Endothelial cell of umbilical vein (primary cell): Measurements from ENCODE around the gene PACSIN2. TPM values are rescaled to one million over a fixed set of nuclear protein-coding genes. Genes with fewer than 3 reads are reported as not detected.

Source experiments
- BruUV-seq: library from RNA; stranded (reverse); fragments of 400-500 nt; replicated peaks from 2 replicates; lab custom pipeline; 2021; lab: Mats Ljungman, UMichigan
- CTCF ChIA-PET: fragments of 300-600, 350-600 bp; sonication (Branson Sonifier 250); formaldehyde crosslinking; loops from one replicate; lab custom pipeline; 2021; ENCODE audit warnings: antibody characterized with exemption, inconsistent platforms; lab: Charles Lee
- POLR2A ChIA-PET: fragments of 300-600, 350-600 bp; sonication (Branson Sonifier 250); formaldehyde crosslinking; loops from one replicate; lab custom pipeline; 2021; ENCODE audit warnings: antibody characterized with exemption, inconsistent platforms; lab: Charles Lee
- DNase-seq: peaks from one replicate; pipeline ENCODE4 v3.0.0-alpha.2; 2011; ENCODE audit warnings: low read depth, low spot score
- FAIRE-seq: peaks from 2 replicates; lab custom pipeline; 2011; peaks lifted over from hg19 to GRCh38; lab: Jason Lieb, UNC
- H2AFZ ChIP-seq: 2 replicates; pipeline ENCODE4 v1.6.0; 2012; ENCODE audit warnings: low read depth, low read length, control low read depth, inconsistent platforms
- H3K27ac ChIP-seq: 2 replicates; pipeline ENCODE4 v1.5.1; 2011; ENCODE audit warnings: low read depth, mild to moderate bottlenecking, control low read depth, low read length, moderate library complexity; ENCODE audit not compliant: insufficient read depth
- H3K27me3 ChIP-seq, 2 experiments: 2 replicates each; pipeline versions ENCODE4 v1.6.0 to v1.6.1; 2011; ENCODE audit warnings: low read length in 2 of 2, mixed read lengths in 1 of 2; ENCODE audit not compliant: control insufficient read depth in 2 of 2, insufficient read depth in 2 of 2
- H3K36me3 ChIP-seq, 2 experiments: 2 replicates in 1 of 2; 3 replicates in 1 of 2; pipeline ENCODE4 v1.5.1; 2011; ENCODE audit warnings: low read length in 2 of 2, mild to moderate bottlenecking in 1 of 2, moderate library complexity in 1 of 2; ENCODE audit not compliant: control insufficient read depth in 2 of 2, insufficient read depth in 2 of 2; ENCODE audit errors: extremely low read depth in 1 of 2
- H3K4me1 ChIP-seq: 3 replicates; pipeline ENCODE4 v1.5.1; 2011; ENCODE audit warnings: mild to moderate bottlenecking, low read length; ENCODE audit not compliant: control insufficient read depth, insufficient read depth; ENCODE audit errors: extremely low read depth
- H3K4me2 ChIP-seq: 2 replicates; pipeline ENCODE4 v1.6.1; 2011; ENCODE audit warnings: low read length, control low read depth, mixed read lengths; ENCODE audit not compliant: insufficient read depth
- H3K4me3 ChIP-seq, 3 experiments: fragments of 200-600 bp in 1 of 3; sonication (generic), shearing (Covaris generic) in 1 of 3; replicated peaks in 1 of 3; 2 replicates each; pipeline ENCODE4 v1.5.1; 2011 to 2016; ENCODE audit warnings: control low read depth in 3 of 3, low read length in 3 of 3, mild to moderate bottlenecking in 2 of 3, inconsistent platforms in 1 of 3, low read depth in 1 of 3, moderate library complexity in 1 of 3; ENCODE audit not compliant: insufficient read depth in 1 of 3
- H3K79me2 ChIP-seq: 2 replicates; pipeline ENCODE4 v1.6.0; 2012; ENCODE audit warnings: low read length, inconsistent platforms; ENCODE audit not compliant: control insufficient read depth, insufficient read depth
- H3K9ac ChIP-seq: replicated peaks from 2 replicates; pipeline ENCODE3; 2011; ENCODE audit warnings: low read length, control low read depth; ENCODE audit not compliant: insufficient read depth; ENCODE audit errors: extremely low read depth
- H3K9me1 ChIP-seq: replicated peaks from 3 replicates; pipeline ENCODE4 v1.6.0; 2011; ENCODE audit warnings: mild to moderate bottlenecking, low read length; ENCODE audit not compliant: control insufficient read depth, insufficient read depth; ENCODE audit errors: extremely low read depth
- H3K9me3 ChIP-seq: replicated peaks from 2 replicates; pipeline ENCODE4 v1.5.1; 2012; ENCODE audit warnings: low read length, inconsistent platforms; ENCODE audit not compliant: control insufficient read depth, insufficient read depth
- H4K20me1 ChIP-seq: replicated peaks from 2 replicates; pipeline ENCODE3; 2011; ENCODE audit warnings: mild to moderate bottlenecking, low read length; ENCODE audit not compliant: control insufficient read depth, insufficient read depth; ENCODE audit errors: extremely low read depth
- CTCF ChIP-seq, 2 donors: IDR thresholded peaks; 1 replicate in 1 of 2; 2 replicates in 1 of 2; pipeline ENCODE4 v1.5.1; 2011; ENCODE audit warnings: low read length in 2 of 2, mild to moderate bottlenecking in 2 of 2, moderate library complexity in 2 of 2, control low read depth in 1 of 2, inconsistent platforms in 1 of 2, low read depth in 1 of 2; ENCODE audit not compliant: insufficient read depth in 1 of 2; ENCODE audit errors: extremely low read depth in 1 of 2
- EZH2 ChIP-seq: IDR thresholded peaks from 2 replicates; pipeline ENCODE4 v1.6.1; 2012; ENCODE audit warnings: borderline replicate concordance, low read depth, mild to moderate bottlenecking, moderate library complexity, low read length, inconsistent platforms; ENCODE audit not compliant: severe bottlenecking
- FOS ChIP-seq: IDR thresholded peaks from 2 replicates; pipeline ENCODE4 v1.6.1; 2011; ENCODE audit warnings: mild to moderate bottlenecking, low read length, moderate library complexity, borderline replicate concordance; ENCODE audit not compliant: insufficient read depth
- GATA2 ChIP-seq: IDR thresholded peaks from 2 replicates; pipeline ENCODE4 v1.7.0; 2011; ENCODE audit warnings: low read depth, mild to moderate bottlenecking, moderate library complexity, mixed read lengths, low read length; ENCODE audit not compliant: insufficient read length, insufficient read depth
- JUN ChIP-seq: IDR thresholded peaks from 2 replicates; pipeline ENCODE4 v1.6.1; 2011; ENCODE audit warnings: borderline replicate concordance, low read depth; ENCODE audit not compliant: insufficient read length, insufficient read depth
- MAX ChIP-seq: IDR thresholded peaks from 2 replicates; pipeline ENCODE4 v1.6.1; 2011; ENCODE audit not compliant: insufficient read depth, insufficient read length
- MYC ChIP-seq: IDR thresholded peaks from one replicate; pipeline ENCODE4 v1.6.1; 2011; ENCODE audit warnings: mild to moderate bottlenecking, low read depth, low read length
- POLR2A ChIP-seq: IDR thresholded peaks from 2 replicates; pipeline ENCODE4 v1.6.1; 2012; ENCODE audit warnings: low read depth, mild to moderate bottlenecking, control low read depth, low read length
- POLR2AphosphoS5 ChIP-seq: IDR thresholded peaks from 2 replicates; pipeline ENCODE4 v1.6.1; 2012; ENCODE audit warnings: low read depth, mild to moderate bottlenecking, control low read depth, low read length, moderate library complexity; ENCODE audit not compliant: insufficient read depth
- dilution Hi-C: fragments of 300-500 bp; cut with MboI; formaldehyde crosslinking; loops from one replicate; pipeline ENCODE4 v1.15.0; 2019; ENCODE audit warnings: low sequenced_read_pairs; ENCODE audit not compliant: extremely low pct_ligation_motif_present
- intact Hi-C: fragments of 100-400 bp; cut with micrococcal nuclease; formaldehyde crosslinking; loops from one replicate; pipeline ENCODE4 v1.10.0; 2022
- polyA plus RNA-seq, 4 experiments: library from polyadenylated mRNA; depleted of rRNA in 3 of 4; stranded (reverse) in 3 of 4; unstranded in 1 of 4; fragments of >200 nt; gene quantifications; 2 replicates each; pipeline versions ENCODE4 v1.2.1 to v1.2.3, GENCODE V29; 2011 to 2012; ENCODE audit warnings: missing spikeins in 1 of 4
- total RNA-seq: library from RNA; stranded (reverse); gene quantifications from 2 replicates; pipeline ENCODE4 v1.2.3, GENCODE V29; 2021

The PACSIN2 gene
- total and polyA plus RNA-seq, 2 donors (not counting 3 experiments of a cell fraction or from before 2014, with no cell fraction given) = 46.2 to 64.5 TPM

DNA sequence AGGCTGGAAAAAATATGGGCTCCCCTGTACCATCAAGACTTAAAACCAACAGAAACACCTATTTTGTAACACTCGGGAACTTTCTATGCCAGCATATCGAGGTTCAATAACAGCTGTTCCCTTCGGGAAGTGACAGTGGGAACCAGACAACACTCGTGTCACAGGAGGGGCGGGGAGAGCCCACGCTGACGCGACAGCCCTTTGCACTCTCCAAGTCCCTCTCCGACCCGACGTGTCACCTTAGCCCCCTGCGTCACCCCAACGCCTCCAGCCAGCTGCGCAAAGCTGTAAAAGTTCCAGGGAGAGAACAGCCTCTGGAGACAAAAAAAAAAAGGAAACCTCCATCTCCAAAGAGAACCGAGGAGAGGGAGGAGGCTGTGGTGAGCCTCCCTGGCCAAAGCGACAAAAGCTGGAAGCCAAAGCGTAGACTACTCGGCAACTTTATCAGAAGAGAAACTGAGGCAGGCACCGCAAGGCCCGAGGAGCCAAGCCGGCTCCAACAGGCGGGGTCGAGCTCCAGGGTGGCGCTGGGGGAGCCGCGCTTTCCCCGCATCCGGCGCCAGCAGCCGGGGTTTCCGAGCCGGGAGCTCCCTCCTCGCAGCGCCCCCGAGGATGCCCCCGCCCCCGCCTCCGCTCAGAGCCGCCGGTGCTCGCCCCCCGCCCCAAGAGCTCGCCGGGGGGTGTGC, 158.6 kb downstream of the PACSIN2 start:
- H3K9ac ChIP-seq = peak overlapping the region; percentile 94
- dilution Hi-C loops (no loop called here), intact Hi-C loops (loop anchor here (5.0 kb wide), 1 partner anchor 194 kb away; no protein-coding TSS in a partner anchor)
- peak overlapping the region; percentile 89 for H3K27ac ChIP-seq
- H4K20me1 ChIP-seq = peaks cover 5% of the 10 kb centered on the region
- peak; percentile 43 for DNase-seq
- ChIA-PET CTCF (interaction anchor here (0.8 to 3.6 kb wide), 9 partner anchors 11 to 234 kb away, joined by 3 to 21 read pairs (median 6); no protein-coding TSS in a partner anchor), POLR2A (interaction anchor here (0.7 to 1.6 kb wide), 2 partner anchors 12 to 159 kb away, joined by 3 to 5 read pairs; no protein-coding TSS in a partner anchor)
- peaks cover 15% of the 10 kb centered on the region for H3K79me2 ChIP-seq
- no peaks in the 10 kb centered on the region for H3K27me3 ChIP-seq
- H3K4me2 ChIP-seq = peak overlapping the region; percentile 73
- no peaks in the 10 kb centered on the region for H3K36me3 ChIP-seq
- peaks cover 2% of the 10 kb centered on the region for H3K4me1 ChIP-seq
- no peaks in the 10 kb centered on the region for H3K9me3 ChIP-seq
- H3K9me1 ChIP-seq = no peaks in the 10 kb centered on the region
- no peak for TF ChIP-seq POLR2A
- TF ChIP-seq JUN = no peak
- no peak for TF ChIP-seq MAX
- no peak for TF ChIP-seq CTCF (IDR thresholded peaks at IDR 0.05; ENCODE audit: extremely low read depth in 1 of 2, insufficient read depth in 1 of 2, low read depth in 1 of 2, low read length in 2 of 2)
- TF ChIP-seq EZH2 = no peak
- no peak for TF ChIP-seq POLR2AphosphoS5
- no peak for TF ChIP-seq FOS
- no peak for TF ChIP-seq GATA2
- TF ChIP-seq MYC = no peak
- FAIRE-seq = peak; percentile 85
- H2AFZ ChIP-seq = peak overlapping the region; percentile 65
- no TSS peak for BruUV-seq
- H3K4me3 ChIP-seq = peak overlapping the region; percentile 61 to 81 (median 65)
